HG02642 (cell line): ENCODE results near the gene CDKL1.

ENCODE experiments used
- ATAC-seq: cut with Tn5 transposase; IDR thresholded peaks from one replicate; pipeline ENCODE4 v1.9.1; 2021; ENCODE audit warnings: mild to moderate bottlenecking; ENCODE audit not compliant: unreplicated experiment, poor library complexity

CDKL1 gene

DNA sequence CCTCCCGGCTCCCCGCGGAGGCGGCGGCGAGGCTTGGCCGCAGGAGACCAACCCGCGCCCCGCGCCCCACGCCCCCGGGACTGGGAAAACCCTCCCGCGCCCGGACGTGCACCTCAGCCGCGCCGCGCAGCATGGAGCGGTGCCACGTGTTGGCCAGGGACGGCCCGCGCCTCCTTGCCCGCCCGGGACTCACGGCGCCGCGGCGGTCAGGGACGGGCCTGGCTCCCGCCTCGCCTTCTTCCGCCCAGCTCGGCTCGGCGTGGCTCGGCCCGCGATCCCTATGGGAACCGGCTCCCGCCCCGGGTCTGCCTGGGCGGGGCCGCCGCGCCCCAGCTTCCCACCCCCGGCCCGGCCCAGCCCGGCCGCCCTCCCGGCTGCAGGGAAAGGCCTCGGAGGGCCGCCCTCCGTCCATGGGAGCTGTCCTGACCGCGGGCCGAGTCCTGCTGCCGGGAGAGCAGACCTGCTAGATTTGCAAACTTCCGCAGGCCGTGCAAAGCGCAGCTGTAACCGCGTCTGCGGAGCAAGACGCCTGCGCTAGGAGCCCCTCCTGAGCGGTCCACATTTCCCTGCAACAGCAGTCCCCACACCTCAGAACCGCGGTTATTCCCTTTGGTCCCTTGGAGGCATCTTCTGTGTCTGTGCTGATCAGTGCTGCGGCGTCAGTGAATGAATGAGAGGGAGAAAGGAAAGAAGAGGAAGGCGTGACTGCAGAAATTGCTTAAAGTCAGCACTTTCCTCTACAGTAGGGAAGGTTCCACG, at the start of gene CDKL1:
Gene CDKL1 (minus strand): TSS at position 251 of the 759 bp plus-strand sequence. CDS start 1,013 bp downstream, outside the sequence.
- peak; percentile 66 for ATAC-seq

DNA sequence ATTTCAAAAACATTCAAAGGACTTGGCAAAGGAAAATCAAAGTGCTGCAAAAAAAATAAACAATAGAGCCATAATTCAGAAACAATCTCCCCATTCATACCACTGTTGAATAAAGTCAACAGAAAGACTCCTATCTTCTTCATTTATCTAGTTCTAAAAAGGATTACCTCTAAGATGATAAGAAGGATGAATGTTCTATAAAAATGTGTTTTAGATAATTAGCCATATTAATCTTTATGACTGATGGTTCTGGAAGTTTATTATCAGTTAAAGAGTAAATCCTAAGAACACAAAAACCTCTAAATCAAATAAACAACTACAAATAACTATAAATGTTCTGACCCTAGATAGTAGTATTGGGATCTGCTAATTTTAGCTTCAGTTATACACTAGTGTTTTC, 37.8 kb upstream of the CDKL1 start:
- ATAC-seq: no peak

DNA sequence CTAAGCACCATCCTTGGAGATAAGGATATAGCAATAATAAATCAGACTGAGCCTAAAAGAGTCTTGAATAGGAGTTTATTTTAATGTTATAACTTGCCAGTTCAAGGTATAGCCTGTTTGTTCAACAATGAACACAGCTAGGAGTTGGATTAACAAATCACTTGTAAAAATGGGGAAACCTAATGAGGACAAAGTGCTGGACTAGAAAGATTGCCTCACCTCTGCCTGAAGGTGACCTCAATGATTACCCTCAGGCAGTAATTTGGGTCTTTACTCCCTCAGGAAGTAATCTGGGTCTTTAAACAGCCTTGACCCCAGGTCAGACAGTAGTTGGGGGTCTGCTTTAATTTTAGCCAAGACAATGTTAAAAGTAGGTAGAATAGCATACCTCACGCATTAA, 35.5 kb upstream of the CDKL1 start:
- no peak for ATAC-seq

DNA sequence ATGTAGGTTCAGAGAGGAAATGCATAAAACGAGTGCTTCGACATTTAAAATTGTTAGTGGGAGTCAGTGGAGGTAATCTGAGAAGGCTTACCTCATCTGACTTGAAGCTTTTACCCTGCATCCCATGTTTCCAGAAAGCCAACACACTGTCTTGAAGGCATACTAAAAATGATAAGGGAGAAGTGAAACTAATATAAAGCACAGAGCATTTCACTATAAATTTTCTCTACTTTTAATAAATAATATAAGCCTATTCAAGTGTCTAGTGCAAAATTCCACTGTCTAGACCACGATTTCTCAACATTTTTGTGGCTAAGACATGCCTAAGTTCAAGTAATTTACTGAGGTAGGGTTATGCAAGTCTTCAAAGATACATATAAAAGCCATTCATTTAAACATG, 29.1 kb upstream of the CDKL1 start:
- ATAC-seq: no peak

DNA sequence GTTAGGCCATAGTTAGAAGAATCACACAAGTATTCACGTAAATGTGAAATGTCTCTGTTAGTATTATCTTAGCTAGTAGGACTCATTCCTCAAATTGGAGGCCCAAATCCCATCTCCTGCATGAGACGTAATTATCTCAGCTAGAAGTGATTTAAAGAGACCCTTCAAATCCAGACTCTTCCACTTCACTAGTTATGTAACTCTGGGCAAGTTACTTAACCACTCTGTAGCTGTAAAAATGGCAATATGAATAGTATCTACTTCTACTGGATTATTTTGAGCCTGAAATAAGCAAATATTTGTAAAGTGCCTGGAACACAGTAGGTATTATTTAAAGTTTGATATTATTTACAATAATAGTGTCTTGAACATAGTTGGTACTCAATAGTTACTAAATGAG, 28.4 kb upstream of the CDKL1 start:
- no peak for ATAC-seq

DNA sequence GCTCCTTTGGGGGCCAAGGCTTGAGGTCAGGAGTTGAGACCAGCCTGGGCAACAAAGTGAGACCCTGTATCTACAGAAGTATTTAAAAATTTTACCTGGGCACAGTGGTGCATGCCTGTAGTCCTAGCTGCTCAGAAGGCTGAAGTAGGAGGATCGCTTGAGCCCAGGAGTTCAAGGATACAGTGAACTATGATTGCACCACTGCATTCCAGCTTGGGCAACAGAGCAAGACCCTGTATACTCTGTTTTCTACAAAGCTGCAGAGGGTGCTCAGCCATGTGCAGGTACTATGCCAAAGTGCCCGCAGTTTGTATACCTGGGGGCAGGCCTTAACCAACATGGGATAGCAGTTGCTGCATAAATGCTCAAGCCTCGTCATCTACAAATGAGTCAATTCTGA, 26.8 kb upstream of the CDKL1 start:
- no peak for ATAC-seq

DNA sequence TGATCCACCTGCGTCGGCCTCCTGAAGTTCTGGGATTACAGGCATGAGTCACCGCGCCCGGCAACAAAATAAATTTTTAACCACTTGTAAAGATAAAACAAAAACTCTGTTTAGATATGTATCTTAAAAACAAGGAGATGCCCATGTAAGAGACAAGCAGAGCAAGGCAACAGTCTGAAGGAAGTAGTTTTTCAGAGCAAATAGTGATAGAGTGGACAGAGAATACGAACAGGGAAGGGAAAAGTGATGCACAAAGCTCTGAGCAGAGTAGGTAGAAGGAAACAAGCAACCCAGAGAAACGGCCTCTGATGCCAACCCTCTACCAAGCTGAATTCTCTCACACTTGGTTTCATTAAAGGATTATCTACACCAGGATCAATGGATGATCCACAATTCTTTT, 24.8 kb upstream of the CDKL1 start:
- ATAC-seq: no peak

DNA sequence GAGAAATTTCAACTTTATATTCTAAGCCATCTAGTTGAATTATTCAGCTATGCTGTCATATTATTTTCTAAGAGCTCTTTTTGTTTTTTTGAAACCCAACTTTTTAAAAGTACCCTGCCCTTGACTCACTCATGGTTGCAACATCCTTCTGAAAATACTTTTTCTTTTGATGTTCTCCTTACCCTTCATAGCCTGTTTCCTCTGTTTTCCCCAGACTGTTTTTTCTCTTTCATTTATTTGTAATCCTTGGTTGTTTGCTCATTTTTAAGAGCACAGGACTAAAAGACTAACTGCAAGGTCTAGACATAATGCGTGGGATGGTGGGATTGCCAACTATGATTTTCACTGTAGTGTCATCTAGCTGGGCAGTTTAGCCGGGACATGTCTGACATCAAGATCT, 21.2 kb upstream of the CDKL1 start:
- ATAC-seq: no peak

DNA sequence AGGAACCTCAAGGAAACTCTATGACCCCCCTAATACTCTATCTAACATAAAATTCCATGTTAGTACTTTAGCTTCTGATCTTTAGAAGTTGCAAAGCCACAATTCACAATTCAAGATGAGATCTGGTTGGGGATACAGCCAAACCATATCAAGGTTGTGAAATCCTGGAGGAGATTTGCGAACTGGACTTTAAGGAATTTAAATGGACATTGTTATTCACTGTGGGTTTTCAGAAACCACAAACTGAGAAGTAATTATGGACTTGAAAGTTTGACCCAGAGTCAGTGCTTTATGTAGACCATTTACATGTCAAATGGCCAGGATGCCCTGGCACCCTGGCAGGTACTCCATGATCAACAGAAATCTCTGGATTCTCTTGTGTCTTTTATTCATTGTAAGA, 14.2 kb upstream of the CDKL1 start:
- ATAC-seq: no peak

DNA sequence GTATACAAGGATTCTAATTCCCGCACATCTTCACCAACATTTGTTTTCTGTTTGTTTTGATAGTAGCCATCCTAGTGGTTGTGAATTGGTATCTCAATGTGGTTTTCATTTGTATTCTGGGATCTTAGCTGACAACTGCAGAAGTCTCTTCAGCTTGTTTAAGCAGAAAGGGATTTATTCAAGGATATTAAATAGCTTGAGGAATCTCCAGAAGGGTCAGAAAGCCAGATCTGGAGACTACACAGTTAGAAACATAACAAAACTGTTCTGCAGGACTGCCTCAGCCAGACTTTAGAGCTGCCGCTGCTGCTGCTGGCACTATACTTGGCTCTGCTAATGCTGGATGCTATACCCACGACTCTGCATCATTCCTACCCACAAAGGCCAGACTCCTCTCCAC, 13.4 kb upstream of the CDKL1 start:
- no peak for ATAC-seq

DNA sequence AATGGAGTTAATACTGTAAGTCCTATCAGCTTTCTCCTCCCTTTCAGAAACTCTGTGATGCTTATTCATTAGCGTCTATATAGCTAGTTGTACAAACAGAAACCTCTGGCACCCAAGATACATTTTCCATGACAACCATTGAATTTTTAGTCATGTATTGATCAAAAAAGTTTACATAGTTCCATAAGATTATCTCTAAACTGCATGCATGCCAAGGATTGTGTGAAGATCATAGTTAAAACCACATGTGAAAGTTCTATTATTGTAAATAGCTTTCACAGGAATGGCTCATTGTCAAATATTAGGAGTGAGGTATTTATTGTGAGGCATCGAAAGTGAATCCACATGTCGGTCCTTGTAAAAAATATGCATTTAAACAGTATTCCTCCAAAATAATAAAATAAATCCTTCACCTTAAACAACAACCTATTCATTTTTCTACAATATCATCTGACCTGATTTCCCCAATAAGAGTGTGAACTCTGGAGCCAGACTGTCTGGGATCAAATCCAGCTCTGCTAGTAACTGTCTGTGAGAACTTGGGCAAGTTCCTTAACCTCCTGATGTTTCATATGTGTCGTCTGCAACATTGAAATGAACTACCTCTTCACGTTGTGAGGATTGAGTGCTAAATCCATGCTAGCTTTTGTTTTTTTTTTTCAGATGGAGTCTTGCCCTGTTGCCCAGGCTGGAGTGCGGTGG, 10.6 kb upstream of the CDKL1 start:
- ATAC-seq: no peak

DNA sequence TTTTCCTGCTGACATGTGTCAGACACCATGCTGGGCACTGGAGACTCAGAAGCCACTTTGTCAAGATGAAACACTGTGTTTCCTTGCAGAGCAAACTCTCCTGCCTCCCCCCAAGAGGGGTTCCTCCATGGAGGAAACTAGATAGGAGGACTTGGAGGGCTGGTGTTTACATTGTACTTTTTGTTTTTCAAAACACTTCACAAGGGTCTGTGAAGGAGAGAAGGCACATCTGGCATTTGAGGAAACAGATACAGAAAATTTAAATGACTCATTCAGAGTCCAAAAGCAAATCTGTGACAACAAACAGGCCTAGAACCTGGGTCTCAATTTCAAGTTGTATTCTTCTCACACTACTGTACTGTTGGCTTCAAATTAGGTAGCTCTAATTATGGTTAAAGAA, 6.7 kb upstream of the CDKL1 start:
- no peak for ATAC-seq

DNA sequence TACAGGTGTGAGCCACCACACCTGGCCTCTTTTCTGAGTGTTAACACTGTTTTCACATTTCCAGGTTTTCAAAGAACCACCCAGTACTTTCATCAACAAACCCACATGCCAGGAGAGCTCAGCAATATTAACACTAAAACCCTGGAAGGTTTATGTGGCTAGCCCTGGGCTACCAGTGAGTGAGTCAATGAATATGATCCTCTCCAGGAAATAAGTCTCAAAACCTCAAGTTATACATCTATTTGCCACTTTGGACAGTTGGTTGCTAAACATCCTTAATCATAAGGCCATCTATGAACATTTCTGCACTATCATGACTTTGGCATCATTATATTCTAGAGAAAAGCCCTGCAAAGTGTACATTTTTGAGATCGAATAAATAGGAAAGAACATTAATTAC, 6.3 kb upstream of the CDKL1 start:
- ATAC-seq: no peak

DNA sequence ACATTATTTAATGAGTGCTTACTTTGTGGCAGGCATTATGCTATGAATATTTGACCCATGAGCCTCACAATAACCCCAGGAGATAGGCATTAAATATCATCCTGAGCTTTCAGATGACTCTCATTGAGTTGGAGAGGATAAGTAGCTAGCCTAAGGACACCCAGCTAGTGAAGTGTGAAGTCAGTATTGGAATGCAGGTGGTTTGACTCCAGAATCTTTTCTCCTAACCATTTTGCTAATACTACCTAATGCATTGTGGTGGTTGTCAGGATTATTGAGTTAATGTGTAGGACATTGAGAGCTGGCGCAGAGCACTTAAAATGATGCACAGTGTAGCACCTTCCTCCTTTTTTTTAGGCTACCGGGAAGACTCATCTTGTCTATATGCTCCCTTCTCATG, 3.8 kb upstream of the CDKL1 start:
- no peak for ATAC-seq

DNA sequence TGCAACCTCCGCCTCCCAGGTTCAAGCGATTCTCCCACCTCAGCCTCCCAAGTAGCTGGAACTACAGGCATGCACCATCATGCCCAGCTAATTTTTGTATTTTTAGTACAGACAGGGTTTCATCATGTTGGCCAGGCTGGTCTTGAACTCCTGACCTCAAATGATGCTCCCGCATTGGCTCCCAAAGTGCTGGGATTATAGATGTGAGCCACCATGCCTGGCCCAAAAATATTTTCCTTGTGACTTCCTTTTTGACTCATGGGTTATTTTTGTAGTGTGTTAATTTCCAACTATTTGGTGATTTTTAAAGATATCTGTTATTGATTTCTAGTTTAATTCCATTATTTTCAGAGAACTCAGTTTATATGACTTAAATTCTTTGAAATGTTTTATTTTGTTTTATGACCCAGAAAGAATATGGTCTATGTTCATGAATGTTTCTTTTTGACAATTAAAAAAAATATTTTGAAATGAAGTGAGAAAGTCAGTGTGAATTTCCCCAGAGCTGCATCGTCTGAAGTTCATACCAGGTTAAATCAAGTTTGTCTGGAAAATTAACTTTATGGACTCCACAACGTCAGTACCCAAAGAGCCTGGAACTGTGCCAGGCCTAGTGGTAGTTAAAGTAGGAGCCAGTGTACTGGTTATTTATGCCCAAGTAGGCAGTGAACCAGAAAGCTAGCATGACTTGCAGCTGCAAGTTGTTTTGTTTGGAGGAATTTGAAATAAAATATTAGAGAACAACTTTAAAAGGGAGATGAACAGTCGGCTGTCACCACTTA, 2.8 kb upstream of the CDKL1 start:
- no peak for ATAC-seq

DNA sequence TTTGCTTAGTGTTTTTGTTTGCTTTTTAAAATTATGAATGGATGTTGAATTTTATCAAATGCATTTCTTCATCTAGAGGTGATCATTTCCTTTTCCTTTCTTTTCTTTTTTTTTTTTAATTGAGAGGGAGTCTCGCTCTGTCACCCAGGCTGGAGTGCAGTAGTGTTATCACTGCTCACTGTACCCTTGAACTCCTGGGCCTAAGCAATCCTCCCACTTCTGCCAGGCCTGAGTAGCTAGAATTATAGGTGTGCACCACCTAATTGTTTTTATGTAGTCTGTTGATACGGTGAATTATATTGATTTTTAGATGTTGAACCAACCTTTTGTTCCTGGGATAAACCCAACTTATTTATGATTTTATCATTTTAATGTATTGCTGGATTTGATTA, 1.5 kb upstream of the CDKL1 start:
- ATAC-seq: no peak

DNA sequence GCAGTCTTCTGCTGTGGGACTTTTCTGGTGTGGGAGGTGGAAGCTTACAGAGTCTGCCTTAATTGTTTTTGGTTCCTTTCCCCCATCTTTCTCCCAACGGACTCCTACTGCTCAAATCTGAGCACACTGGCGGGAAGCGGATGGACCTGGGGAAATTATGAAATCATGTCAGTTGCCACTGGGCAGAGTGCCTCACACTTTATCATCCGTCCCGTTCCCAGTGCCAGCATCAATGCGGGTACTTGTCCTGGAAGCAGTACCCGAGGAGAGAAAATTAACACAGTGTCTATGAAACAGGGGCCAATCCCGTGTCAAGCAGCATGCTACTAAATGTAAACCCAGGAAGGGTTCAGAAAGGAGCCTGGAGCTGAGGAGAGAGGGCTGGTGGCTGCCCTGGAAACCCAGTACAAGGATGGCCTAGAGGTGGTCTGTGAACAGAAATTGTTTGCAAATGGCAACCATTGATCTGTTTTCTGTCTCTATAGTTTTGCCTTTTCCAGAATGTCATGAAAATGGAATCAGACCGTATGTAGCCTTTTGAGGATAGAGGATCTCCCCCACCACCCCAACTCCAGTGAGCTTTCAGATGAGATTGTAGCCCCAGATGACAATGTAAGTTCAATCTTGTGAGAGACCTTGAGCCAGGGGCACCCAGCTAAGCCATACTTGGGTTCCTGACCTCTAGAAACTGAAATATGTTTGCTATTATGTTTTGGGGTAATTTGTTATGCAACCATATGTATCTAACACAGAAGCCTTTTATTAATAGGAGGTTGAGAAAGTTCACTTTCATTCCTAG, 908 bp upstream of the CDKL1 start:
- no peak for ATAC-seq

DNA sequence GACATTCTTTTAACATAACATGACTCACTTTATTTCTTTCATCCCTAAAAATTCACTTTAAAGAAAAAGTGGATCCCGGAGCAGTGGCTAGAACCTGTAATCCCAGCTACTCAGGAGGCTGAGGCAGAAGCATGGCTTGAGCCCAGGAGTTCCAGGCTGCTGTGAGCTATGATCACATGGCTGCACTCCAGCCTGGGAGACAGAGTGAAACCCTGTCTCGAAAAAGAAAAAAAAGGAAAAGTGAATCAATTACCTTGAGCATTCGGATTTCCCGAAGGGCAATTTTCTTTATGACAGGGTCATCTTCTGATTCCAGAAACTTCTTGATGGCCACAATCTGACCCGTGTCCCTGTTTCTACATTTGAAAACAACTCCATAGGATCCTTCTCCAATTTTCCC, 1.2 kb downstream of the CDKL1 start:
- ATAC-seq: no peak

DNA sequence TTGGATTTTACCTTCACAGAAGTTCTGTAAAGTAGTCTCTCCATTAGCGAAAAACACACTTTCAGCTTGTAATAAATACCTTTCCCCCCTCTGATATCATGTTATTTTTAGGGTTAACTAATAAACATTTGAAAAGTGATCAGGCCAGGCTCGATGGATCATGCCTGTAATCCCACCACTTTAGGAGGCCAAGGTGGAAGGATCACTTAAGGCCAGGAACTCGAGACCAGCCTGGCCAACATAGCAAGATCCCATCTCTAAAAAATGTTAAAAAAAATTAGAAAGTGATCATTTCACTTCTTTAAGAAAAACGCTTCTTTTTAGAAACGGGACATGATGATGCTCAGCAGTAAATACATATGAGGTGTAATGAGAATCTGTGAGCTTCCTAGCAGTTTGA, 2.0 kb downstream of the CDKL1 start:
- no peak for ATAC-seq

DNA sequence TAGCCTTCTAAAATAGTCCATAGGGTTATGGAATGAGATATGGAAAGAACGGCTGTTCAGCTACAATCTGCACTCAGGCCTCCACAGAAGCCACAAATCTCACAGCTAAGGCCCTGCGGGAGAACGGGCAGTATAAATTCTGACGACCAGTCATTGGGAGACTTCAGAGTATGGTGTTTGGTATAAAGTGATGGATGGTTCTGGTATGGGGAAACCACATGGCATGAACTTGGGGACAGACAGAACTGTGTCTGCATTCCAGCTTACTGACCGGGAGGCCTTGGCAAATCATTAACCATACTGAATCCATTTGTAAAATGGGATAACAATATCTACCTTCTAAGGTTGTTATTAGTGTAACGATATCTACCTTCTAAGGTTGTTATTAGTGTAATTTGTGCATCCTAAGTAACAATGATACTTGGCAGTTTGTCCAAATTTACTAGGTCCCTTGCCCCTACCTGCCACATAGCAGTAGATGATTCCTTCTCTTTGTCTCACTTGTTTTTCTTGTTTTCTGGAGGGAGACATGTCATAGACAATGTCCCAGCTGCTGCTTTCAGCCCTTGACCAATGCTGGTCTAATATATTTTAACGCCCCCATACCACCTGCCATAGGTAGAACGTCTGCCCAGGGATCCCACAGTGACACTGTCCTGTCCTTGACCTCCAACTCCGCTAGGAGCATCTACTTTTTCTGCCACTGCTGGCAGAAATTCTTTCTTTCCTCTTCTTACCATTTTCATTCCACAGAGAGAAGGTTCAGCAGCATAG, 6.8 kb downstream of the CDKL1 start:
- ATAC-seq: no peak
